Measurements from ENCODE around the gene IFITM10.

Gene IFITM10

GRCh38 chr11:1746956-1747752 is 3.2 kb downstream of the IFITM10 start:
- Histone ChIP-seq H3K4me3 (ENCODE audit: low read depth, low read length) (no peak overlapping the region), H3K27ac (no peak overlapping the region), H3K9me3 (ENCODE audit: severe bottlenecking) (no peaks in the 10 kb centered on the region), H3K27me3 (ENCODE audit: insufficient read depth, low read depth, severe bottlenecking) (peaks cover 61% of the 10 kb centered on the region), H3K36me3 (no peaks in the 10 kb centered on the region; the same call in 1 of the 2 replicates)
- DNase-seq = no peak
- TF ChIP-seq, protein P1, sequence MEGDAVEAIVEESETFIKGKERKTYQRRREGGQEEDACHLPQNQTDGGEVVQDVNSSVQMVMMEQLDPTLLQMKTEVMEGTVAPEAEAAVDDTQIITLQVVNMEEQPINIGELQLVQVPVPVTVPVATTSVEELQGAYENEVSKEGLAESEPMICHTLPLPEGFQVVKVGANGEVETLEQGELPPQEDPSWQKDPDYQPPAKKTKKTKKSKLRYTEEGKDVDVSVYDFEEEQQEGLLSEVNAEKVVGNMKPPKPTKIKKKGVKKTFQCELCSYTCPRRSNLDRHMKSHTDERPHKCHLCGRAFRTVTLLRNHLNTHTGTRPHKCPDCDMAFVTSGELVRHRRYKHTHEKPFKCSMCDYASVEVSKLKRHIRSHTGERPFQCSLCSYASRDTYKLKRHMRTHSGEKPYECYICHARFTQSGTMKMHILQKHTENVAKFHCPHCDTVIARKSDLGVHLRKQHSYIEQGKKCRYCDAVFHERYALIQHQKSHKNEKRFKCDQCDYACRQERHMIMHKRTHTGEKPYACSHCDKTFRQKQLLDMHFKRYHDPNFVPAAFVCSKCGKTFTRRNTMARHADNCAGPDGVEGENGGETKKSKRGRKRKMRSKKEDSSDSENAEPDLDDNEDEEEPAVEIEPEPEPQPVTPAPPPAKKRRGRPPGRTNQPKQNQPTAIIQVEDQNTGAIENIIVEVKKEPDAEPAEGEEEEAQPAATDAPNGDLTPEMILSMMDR (IDR thresholded peaks at IDR 0.05; ENCODE audit: low read depth, low read length) = no peak

DNA sequence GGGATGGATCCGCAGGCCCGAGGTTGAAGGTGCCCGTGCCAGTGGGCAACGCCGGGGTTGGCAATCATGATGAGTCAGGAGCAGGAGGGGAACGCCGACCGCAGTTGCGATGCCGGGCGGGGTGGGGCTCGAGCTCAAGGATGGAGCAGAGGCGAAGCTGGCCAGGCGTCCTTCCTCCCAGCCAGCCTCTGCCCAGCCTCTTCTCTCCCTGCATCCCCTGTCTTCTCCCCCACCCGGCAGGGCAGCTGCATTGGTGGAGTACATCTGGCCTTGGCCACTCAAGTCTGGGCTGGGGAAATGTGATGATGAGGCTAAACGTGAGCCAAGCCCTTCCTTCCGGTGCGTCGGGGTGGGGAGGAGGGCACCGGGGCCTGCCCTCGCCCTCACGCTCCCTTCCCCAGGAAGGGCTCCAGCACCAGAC is 3.9 kb downstream of the IFITM10 start:
- no peaks in the 10 kb centered on the region for H3K36me3 ChIP-seq
- no peak overlapping the region for H3K4me3 ChIP-seq (ENCODE audit: low read depth, low read length)
- H3K27ac ChIP-seq = no peak overlapping the region
- no peaks in the 10 kb centered on the region for H3K9me3 ChIP-seq (ENCODE audit: severe bottlenecking)
- TF ChIP-seq, protein P1 (IDR thresholded peaks at IDR 0.05; ENCODE audit: low read depth, low read length) = no peak
- H3K27me3 ChIP-seq (ENCODE audit: insufficient read depth, low read depth, severe bottlenecking) = peaks cover 68% of the 10 kb centered on the region
- DNase-seq = no peak

DNA sequence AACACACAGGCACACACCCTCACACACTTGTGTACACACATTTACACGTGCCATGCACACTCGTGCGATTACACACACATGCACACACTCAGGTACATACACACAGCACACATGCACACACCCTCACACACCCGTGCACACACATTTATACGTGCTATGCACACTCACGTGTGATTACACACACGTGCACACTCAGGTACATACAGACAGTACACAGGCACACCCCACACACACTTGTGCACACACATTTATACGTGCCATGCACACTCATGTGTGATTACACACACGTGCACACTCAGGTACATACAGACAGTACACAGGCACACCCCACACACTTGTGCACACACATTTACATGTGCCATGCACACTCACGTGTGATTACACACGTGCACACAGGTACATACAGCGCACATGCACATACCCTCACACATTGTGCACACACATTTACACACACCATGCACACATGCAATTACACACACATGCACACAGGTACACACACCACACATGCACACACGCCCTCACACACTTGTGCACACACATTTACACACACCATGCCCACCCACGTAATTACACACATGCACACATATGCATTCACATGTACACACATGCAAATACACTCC is 4.6 kb downstream of the IFITM10 start:
- Histone ChIP-seq H3K4me3 (ENCODE audit: low read depth, low read length) (no peak overlapping the region), H3K27me3 (ENCODE audit: insufficient read depth, low read depth, severe bottlenecking) (peaks cover 71% of the 10 kb centered on the region), H3K27ac (no peak overlapping the region), H3K36me3 (no peaks in the 10 kb centered on the region), H3K9me3 (ENCODE audit: severe bottlenecking) (no peaks in the 10 kb centered on the region)
- DNase-seq = no peak
- TF ChIP-seq, protein P1 (IDR thresholded peaks at IDR 0.05; ENCODE audit: low read depth, low read length) = no peak

- no peak overlapping the region for H3K4me3 ChIP-seq (ENCODE audit: low read depth, low read length)
- no peak overlapping the region for H3K27ac ChIP-seq
- no peak for DNase-seq
- TF ChIP-seq, protein P1 (IDR thresholded peaks at IDR 0.05; ENCODE audit: low read depth, low read length) = no peak
- no peaks in the 10 kb centered on the region for H3K36me3 ChIP-seq
- no peaks in the 10 kb centered on the region for H3K9me3 ChIP-seq (ENCODE audit: severe bottlenecking)
- H3K27me3 ChIP-seq (ENCODE audit: insufficient read depth, low read depth, severe bottlenecking) = peaks cover 70% of the 10 kb centered on the region
These were observed 5.3 kb downstream of the IFITM10 start for GRCh38 chr11:1744891-1745700.

DNA sequence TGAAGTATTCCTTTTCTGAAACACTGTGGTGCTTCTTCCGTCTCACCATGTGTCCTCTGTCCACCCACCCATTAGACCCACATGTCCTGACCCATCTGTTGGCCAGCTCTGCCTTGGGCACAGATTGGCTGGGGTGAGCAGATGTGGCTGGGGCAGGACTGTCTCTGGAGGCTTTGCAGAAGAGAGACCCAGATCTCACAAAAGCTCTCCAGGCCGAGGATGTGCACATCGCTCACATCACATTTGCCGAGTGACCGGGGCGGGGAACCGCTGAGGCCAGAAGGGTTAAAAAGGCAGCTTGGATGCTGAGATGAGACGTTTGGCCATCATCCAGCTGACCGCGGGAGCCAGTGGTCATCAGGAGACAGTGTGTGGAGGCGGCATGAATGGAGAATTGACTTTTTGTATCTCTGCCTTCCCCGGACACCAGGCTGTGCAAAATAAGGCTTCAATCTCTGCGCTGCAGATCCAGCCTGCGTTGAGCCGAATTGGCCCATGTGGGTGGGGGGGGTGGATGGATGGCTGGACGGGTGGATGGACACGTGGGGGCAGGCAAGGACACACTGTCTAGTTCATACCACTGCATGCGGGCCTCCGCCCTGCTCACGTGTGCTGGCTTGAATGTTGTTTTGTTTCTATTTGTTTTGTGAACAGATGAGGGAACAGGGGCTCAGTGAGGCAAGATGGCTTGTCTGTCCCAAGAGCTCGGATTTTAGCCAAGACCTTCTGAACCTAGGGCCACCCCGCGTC is 6.1 kb downstream of the IFITM10 start:
- Histone ChIP-seq H3K4me3 (ENCODE audit: low read depth, low read length) (no peak overlapping the region), H3K9me3 (ENCODE audit: severe bottlenecking) (no peaks in the 10 kb centered on the region), H3K27me3 (ENCODE audit: insufficient read depth, low read depth, severe bottlenecking) (peaks cover 68% of the 10 kb centered on the region), H3K27ac (no peak overlapping the region), H3K36me3 (no peaks in the 10 kb centered on the region)
- no peak for DNase-seq
- TF ChIP-seq, protein P1 (IDR thresholded peaks at IDR 0.05; ENCODE audit: low read depth, low read length) = no peak

Measured in WERI-Rb-1 (cell line).